Natural killer cell (primary cell): ENCODE data around the gene CFL2. TPM values are rescaled to one million over a fixed set of nuclear protein-coding genes. Genes with fewer than 3 reads are reported as not detected.

Source experiments
- ATAC-seq, 3 donors: fragments of 150-1000 bp in 2 of 3; fragments of 200-7000 bp in 1 of 3; cut with Tn5 transposase; 1 replicate in 1 of 3; 2 replicates in 2 of 3; pipeline ENCODE4 v1.10.0; 2021; ENCODE audit warnings: mild to moderate bottlenecking in 2 of 3, moderate library complexity in 2 of 3
- DNase-seq, 2 donors: peaks; one replicate each; pipeline versions ENCODE4 v3.0.0 to v3.0.0-alpha.2; 2013 to 2021; ENCODE audit warnings: mixed read lengths in 1 of 2
- H3K27ac ChIP-seq: one replicate; pipeline ENCODE4 v1.5.1; 2013; ENCODE audit warnings: mild to moderate bottlenecking, low read length
- H3K27me3 ChIP-seq: one replicate; pipeline ENCODE4 v1.6.1; 2013; ENCODE audit warnings: low read length; ENCODE audit not compliant: control insufficient read depth, insufficient read depth
- H3K36me3 ChIP-seq: one replicate; pipeline ENCODE4 v1.6.1; 2013; ENCODE audit warnings: low read length; ENCODE audit not compliant: control insufficient read depth, insufficient read depth
- H3K4me1 ChIP-seq: one replicate; pipeline ENCODE4 v1.6.1; 2013; ENCODE audit warnings: low read length; ENCODE audit not compliant: control insufficient read depth, insufficient read depth
- H3K4me3 ChIP-seq: one replicate; pipeline ENCODE4 v1.5.1; 2013; ENCODE audit warnings: low read length
- H3K9me3 ChIP-seq: one replicate; pipeline ENCODE4 v1.6.1; 2013; ENCODE audit warnings: low read length; ENCODE audit not compliant: control insufficient read depth, insufficient read depth
- H3K27ac Mint-ChIP-seq, 2 donors: one replicate each; pipeline ENCODE4 v1.8.0; 2022; ENCODE audit warnings: mild to moderate bottlenecking in 2 of 2, mixed read lengths in 2 of 2, moderate library complexity in 1 of 2
- H3K27me3 Mint-ChIP-seq, 2 donors: one replicate each; pipeline ENCODE4 v1.8.0; 2022; ENCODE audit warnings: low read depth in 2 of 2, mixed read lengths in 2 of 2
- H3K36me3 Mint-ChIP-seq: one replicate; pipeline ENCODE4 v1.8.0; 2022; ENCODE audit warnings: mixed read lengths
- H3K4me1 Mint-ChIP-seq, 2 donors: one replicate each; pipeline ENCODE4 v1.8.0; 2022; ENCODE audit warnings: mixed read lengths in 2 of 2
- H3K4me3 Mint-ChIP-seq: one replicate; pipeline ENCODE4 v1.8.0; 2022; ENCODE audit warnings: mild to moderate bottlenecking, moderate library complexity, mixed read lengths
- H3K9me3 Mint-ChIP-seq, 2 donors: one replicate each; pipeline ENCODE4 v1.8.0; 2022; ENCODE audit warnings: mixed read lengths in 2 of 2
- CTCF ChIP-seq: fragments of 200-600 bp; IDR thresholded peaks from one replicate; pipeline ENCODE4 v1.8.0; 2022; ENCODE audit warnings: antibody characterized with exemption
- WGBS: methylation state at CpG from one replicate; pipeline ENCODE4 v1.1.7; 2013; ENCODE audit warnings: missing lambda C conversion rate; ENCODE audit not compliant: insufficient coverage; 5-methylcytosine and 5-hydroxymethylcytosine counted together
- intact Hi-C: fragments of 100-400 bp; cut with micrococcal nuclease; formaldehyde crosslinking; loops from one replicate; pipeline ENCODE4 v1.14.2; 2022
- total RNA-seq, 4 donors: library from RNA; stranded (reverse); fragments of 120-200 nt in 1 of 4; gene quantifications; one replicate each; pipeline versions ENCODE4 v1.2.3 to v1.2.4, GENCODE V29; 2013 to 2022

Gene CFL2
- 10 to 100 TPM; 22.5 to 30.3 (median 25.7) TPM for total RNA-seq
- 19.2 TPM for total RNA-seq (2013)

GRCh38 chr14:34714320-34715126, at the start of gene CFL2:
Gene CFL2, minus strand, starts transcription at chr14:34714593. Its CDS starts 53 bp downstream, at chr14:34714540.
- Mint-ChIP-seq H3K27ac (peak within 1 kb of the TSS; percentile 81 to 90), H3K4me1 (peaks cover 10 to 19% of the 10 kb centered on the region in 2 donors), H3K4me3 (peak within 1 kb of the TSS; percentile 94), H3K9me3 (no peaks in the 10 kb centered on the region), H3K27me3 (peaks cover 0 to 4% of the 10 kb centered on the region in 2 donors), H3K36me3 (no peaks in the 10 kb centered on the region)
- peaks cover 9% of the 10 kb centered on the region for H3K36me3 ChIP-seq
- peak within 1 kb of the TSS; percentile 95 for H3K4me3 ChIP-seq
- TF ChIP-seq CTCF: no peak
- DNase-seq (peak; percentile 69 to 91), ATAC-seq (peak; percentile 86 to 91 (median 87))
- no peaks in the 10 kb centered on the region for H3K27me3 ChIP-seq
- intact Hi-C loops: no loop called here
- peaks cover 10% of the 10 kb centered on the region for H3K4me1 ChIP-seq
- peak within 1 kb of the TSS; percentile 85 for H3K27ac ChIP-seq
- WGBS: under 1% methylated on average over 76 of the region's 76 CpGs
- H3K9me3 ChIP-seq: no peaks in the 10 kb centered on the region

GRCh38 chr14:34755215-34755614, 40.8 kb upstream of the CFL2 start:
- no peaks in the 10 kb centered on the region for H3K27me3 Mint-ChIP-seq
- Histone ChIP-seq H3K27ac (no peak overlapping the region), H3K4me1 (no peaks in the 10 kb centered on the region), H3K27me3 (no peaks in the 10 kb centered on the region), H3K36me3 (peaks cover 44% of the 10 kb centered on the region), H3K9me3 (no peaks in the 10 kb centered on the region), H3K4me3 (no peak overlapping the region)
- DNase-seq: no peak
- peaks cover 4% of the 10 kb centered on the region for H3K36me3 Mint-ChIP-seq
- TF ChIP-seq CTCF: no peak
- H3K27ac Mint-ChIP-seq: peak overlapping the region; percentile 2 to 15
- H3K9me3 Mint-ChIP-seq: no peaks in the 10 kb centered on the region
- WGBS: 100% methylated on average over 2 of the region's 2 CpGs
- no peaks in the 10 kb centered on the region for H3K4me1 Mint-ChIP-seq
- no peak for ATAC-seq
- intact Hi-C loops: no loop called here
- no peak overlapping the region for H3K4me3 Mint-ChIP-seq

GRCh38 chr14:34754687-34755086, 40.3 kb upstream of the CFL2 start:
- H3K27ac ChIP-seq: no peak overlapping the region
- ATAC-seq: no peak
- no CpG with 5 or more reads among the region's 1 CpG for WGBS
- H3K36me3 Mint-ChIP-seq: no peaks in the 10 kb centered on the region
- H3K27ac Mint-ChIP-seq: peak overlapping the region in 1 of 2 donors; percentile 48
- no peaks in the 10 kb centered on the region for H3K4me1 ChIP-seq
- H3K36me3 ChIP-seq: peaks cover 41% of the 10 kb centered on the region
- H3K9me3 Mint-ChIP-seq: no peaks in the 10 kb centered on the region
- no peak for DNase-seq
- H3K27me3 Mint-ChIP-seq: no peaks in the 10 kb centered on the region
- no peak overlapping the region for H3K4me3 Mint-ChIP-seq
- H3K9me3 ChIP-seq: no peaks in the 10 kb centered on the region
- no peak overlapping the region for H3K4me3 ChIP-seq
- no peaks in the 10 kb centered on the region for H3K4me1 Mint-ChIP-seq
- intact Hi-C loops: no loop called here
- no peak for TF ChIP-seq CTCF
- H3K27me3 ChIP-seq: no peaks in the 10 kb centered on the region
